ENCODE data around the gene MAML2.

Gene MAML2

GRCh38 chr11:96315476-96315875 lies 27.5 kb downstream of the MAML2 start:
- TF ChIP-seq ZFX (IDR thresholded peaks at IDR 0.05; ENCODE audit: borderline replicate concordance) (no peak), CTCF (IDR thresholded peaks at IDR 0.05) (no peak)
- no peak overlapping the region for H3K27ac ChIP-seq

GRCh38 chr11:96314326-96315020 lies 28.5 kb downstream of the MAML2 start:
- TF ChIP-seq CTCF (IDR thresholded peaks at IDR 0.05) (no peak), ZFX (IDR thresholded peaks at IDR 0.05; ENCODE audit: borderline replicate concordance) (no peak)
- H3K27ac ChIP-seq, result no peak overlapping the region

- H3K27ac ChIP-seq, result no peak overlapping the region
- TF ChIP-seq CTCF (IDR thresholded peaks at IDR 0.05) (no peak), ZFX (IDR thresholded peaks at IDR 0.05; ENCODE audit: borderline replicate concordance) (no peak)
Observed at GRCh38 chr11:96313163-96313562, 29.8 kb downstream of the MAML2 start.

GRCh38 chr11:96311120-96311568 lies 31.9 kb downstream of the MAML2 start:
- H3K27ac ChIP-seq, result no peak overlapping the region
- no peak for TF ChIP-seq CTCF (IDR thresholded peaks at IDR 0.05)
- TF ChIP-seq ZFX (IDR thresholded peaks at IDR 0.05; ENCODE audit: borderline replicate concordance), result no peak

- TF ChIP-seq CTCF (IDR thresholded peaks at IDR 0.05) (no peak), ZFX (IDR thresholded peaks at IDR 0.05; ENCODE audit: borderline replicate concordance) (no peak)
- no peak overlapping the region for H3K27ac ChIP-seq
Observed at GRCh38 chr11:96310236-96310635, 32.8 kb downstream of the MAML2 start.

- TF ChIP-seq ZFX (IDR thresholded peaks at IDR 0.05; ENCODE audit: borderline replicate concordance), result no peak
- no peak overlapping the region for H3K27ac ChIP-seq
Observed at GRCh38 chr11:96309643-96310017, 33.4 kb downstream of the MAML2 start.

GRCh38 chr11:96309016-96309642 lies 33.9 kb downstream of the MAML2 start:
- no peak overlapping the region for H3K27ac ChIP-seq
- TF ChIP-seq CTCF (IDR thresholded peaks at IDR 0.05), result no peak
- TF ChIP-seq ZFX (IDR thresholded peaks at IDR 0.05; ENCODE audit: borderline replicate concordance), result no peak

Measured in 22Rv1 (cell line).